HEK293T (cell line): ENCODE data around the gene SPATA2.
"Not testable (repeated sequence)": the region's sequence is repeated elsewhere in the genome, so short reads cannot be mapped to it uniquely, and the experiment has no call there.

ENCODE experiments used
- CTCF ChIA-PET: fragments of 350-600 bp; formaldehyde crosslinking; extraction: SDS; loops from one replicate; lab custom pipeline; 2021; ENCODE audit warnings: antibody characterized with exemption, inconsistent platforms; lab: Yijun Ruan, JAX
- POLR2A ChIA-PET: fragments of 350-600 bp; formaldehyde crosslinking; extraction: SDS; loops from one replicate; lab custom pipeline; 2020; ENCODE audit warnings: antibody characterized with exemption, inconsistent platforms; lab: Yijun Ruan, JAX
- DNase-seq: peaks from one replicate; pipeline ENCODE4 v3.0.0; 2012; ENCODE audit warnings: mixed read lengths; ENCODE audit errors: extremely low spot score
- ARNT ChIP-seq: fragments of 450-650 bp; IDR thresholded peaks from 2 replicates; pipeline ENCODE4 v1.6.1; 2017; ENCODE audit warnings: mild to moderate bottlenecking
- BHLHE40 ChIP-seq: fragments of 450-650 bp; IDR thresholded peaks from 2 replicates; pipeline ENCODE4 v1.6.1; 2016; ENCODE audit warnings: mild to moderate bottlenecking, moderate library complexity, borderline replicate concordance
- CTBP1 ChIP-seq: fragments of 450-650 bp; IDR thresholded peaks from 2 replicates; pipeline ENCODE4 v1.6.1; 2016; ENCODE audit warnings: borderline replicate concordance
- ELF4 ChIP-seq: fragments of 450-650 bp; IDR thresholded peaks from 2 replicates; pipeline ENCODE4 v1.6.1; 2017; ENCODE audit warnings: antibody characterized with exemption
- FOXA1 ChIP-seq: fragments of 450-650 bp; IDR thresholded peaks from 2 replicates; pipeline ENCODE4 v1.6.1; 2016; ENCODE audit warnings: mild to moderate bottlenecking
- FOXK2 ChIP-seq: fragments of 450-650 bp; IDR thresholded peaks from 2 replicates; pipeline ENCODE4 v1.6.1; 2016; ENCODE audit warnings: mild to moderate bottlenecking
- FOXM1 ChIP-seq: fragments of 450-650 bp; IDR thresholded peaks from 2 replicates; pipeline ENCODE4 v1.6.1; 2017; ENCODE audit warnings: mild to moderate bottlenecking, borderline replicate concordance
- HDGF ChIP-seq: fragments of 450-650 bp; IDR thresholded peaks from 2 replicates; pipeline ENCODE4 v1.6.1; 2017; ENCODE audit warnings: antibody characterized with exemption, borderline replicate concordance
- L3MBTL2 ChIP-seq: fragments of 450-650 bp; conservative IDR thresholded peaks from 2 replicates; pipeline ENCODE4 v1.6.1; 2016; ENCODE audit warnings: mild to moderate bottlenecking
- LEF1 ChIP-seq: fragments of 450-650 bp; IDR thresholded peaks from 2 replicates; pipeline ENCODE4 v1.6.1; 2017; ENCODE audit warnings: mild to moderate bottlenecking, borderline replicate concordance
- NFRKB ChIP-seq: fragments of 450-650 bp; IDR thresholded peaks from 2 replicates; pipeline ENCODE4 v1.6.1; 2016; ENCODE audit warnings: mild to moderate bottlenecking, moderate library complexity
- PKNOX1 ChIP-seq: fragments of 450-650 bp; IDR thresholded peaks from 2 replicates; pipeline ENCODE4 v1.6.1; 2016
- SP1 ChIP-seq: fragments of 450-650 bp; IDR thresholded peaks from 2 replicates; pipeline ENCODE4 v1.6.1; 2017
- SUZ12 ChIP-seq: fragments of 450-650 bp; IDR thresholded peaks from 2 replicates; pipeline ENCODE4 v1.6.1; 2016; ENCODE audit warnings: mild to moderate bottlenecking
- TARDBP ChIP-seq: fragments of 450-650 bp; IDR thresholded peaks from 2 replicates; pipeline ENCODE4 v1.6.1; 2016
- ZNF384 ChIP-seq: fragments of 450-650 bp; IDR thresholded peaks from 2 replicates; pipeline ENCODE4 v1.6.1; 2016

SPATA2 gene

DNA sequence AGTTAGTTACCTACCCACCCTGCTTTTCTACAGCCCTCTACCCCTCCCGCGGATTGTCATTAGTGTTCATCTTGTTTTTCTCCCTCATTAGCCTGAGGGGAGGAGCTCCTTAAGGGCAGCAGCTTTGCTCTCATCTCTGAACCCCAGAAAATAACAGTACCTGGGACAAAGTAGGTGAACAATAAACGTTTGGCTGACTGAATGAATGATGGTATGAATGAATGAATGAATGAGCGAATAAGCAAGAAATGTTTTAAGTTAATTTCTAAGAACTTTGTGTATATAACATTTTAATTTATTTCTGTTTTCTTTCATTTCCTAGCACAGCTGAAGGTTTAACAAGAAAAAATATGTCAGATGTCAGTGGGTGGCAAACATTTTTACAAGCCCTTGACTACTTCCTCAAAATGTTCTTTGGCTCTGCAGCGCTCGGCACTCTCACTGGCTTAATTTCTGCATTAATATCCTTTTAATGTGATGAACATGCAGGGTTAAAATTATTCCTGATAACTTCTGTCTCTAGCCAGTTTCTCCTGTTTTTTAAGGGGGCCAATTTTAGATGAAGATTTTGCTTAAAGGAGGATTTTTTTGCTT is 52.6 kb downstream of the SPATA2 start:
- CTCF ChIA-PET = no interaction called here
- POLR2A ChIA-PET = no interaction called here
- TF ChIP-seq HDGF (no peak), PKNOX1 (no peak), NFRKB (no peak), ELF4 (no peak), CTBP1 (no peak), SUZ12 (no peak), ARNT (no peak), L3MBTL2 (no peak), FOXM1 (no peak), TARDBP (no peak), BHLHE40 (no peak), SP1 (no peak), FOXA1 (no peak), ZNF384 (no peak), FOXK2 (no peak), LEF1 (no peak)

DNA sequence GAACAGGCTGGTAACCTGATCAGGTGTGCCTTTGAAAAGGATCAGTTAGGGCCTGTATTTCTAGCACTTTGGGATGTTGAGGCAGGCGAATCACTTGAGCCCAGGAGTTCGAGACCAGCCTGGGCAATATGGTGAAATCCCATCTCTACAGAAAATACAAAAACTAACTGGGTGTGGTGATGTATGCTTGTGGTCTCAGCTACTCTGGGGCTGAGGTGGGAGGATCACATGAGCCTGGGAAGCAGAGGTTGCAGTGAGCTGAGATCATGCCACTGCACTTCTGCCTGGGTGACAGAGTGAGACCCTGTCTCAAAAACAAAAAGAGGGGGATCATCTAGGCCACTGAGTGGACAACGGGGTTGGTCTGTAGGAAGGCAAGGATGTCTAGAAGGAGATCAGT is 54.1 kb downstream of the SPATA2 start:
- POLR2A ChIA-PET, CTCF ChIA-PET, DNase-seq: not testable (repeated sequence)

More for the DNA sequence above, 52.6 kb downstream of the SPATA2 start:
- DNase-seq = no peak

DNA sequence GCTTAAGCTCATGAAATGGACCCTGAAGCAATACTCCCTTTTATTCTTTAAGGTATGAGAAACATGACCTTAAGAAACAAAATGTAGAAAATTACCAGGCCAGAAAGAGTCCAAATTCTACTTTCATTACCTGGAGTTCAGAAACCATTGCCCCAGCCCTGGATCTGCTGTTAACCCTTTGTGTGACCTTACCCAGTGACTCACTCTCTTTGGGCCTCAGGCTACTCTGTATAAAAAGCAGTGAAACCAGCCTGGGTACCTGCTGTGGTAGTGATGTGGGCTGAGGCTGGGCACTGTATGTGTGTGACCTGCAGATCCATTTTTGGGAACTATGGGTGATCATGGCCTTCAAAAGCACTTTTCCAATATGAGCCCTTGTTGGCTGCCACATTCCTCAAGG is 55.5 kb downstream of the SPATA2 start:
- TF ChIP-seq HDGF = no peak
- no peak for TF ChIP-seq SUZ12
- no peak for TF ChIP-seq ARNT
- TF ChIP-seq ZNF384 = no peak
- no peak for TF ChIP-seq SP1
- no peak for TF ChIP-seq FOXK2
- TF ChIP-seq TARDBP = no peak
- TF ChIP-seq BHLHE40 = no peak
- no peak for TF ChIP-seq PKNOX1
- TF ChIP-seq L3MBTL2 = no peak
- TF ChIP-seq FOXA1 = no peak
- TF ChIP-seq ELF4 = no peak
- no peak for TF ChIP-seq FOXM1
- POLR2A ChIA-PET = no interaction called here
- DNase-seq = no peak
- CTCF ChIA-PET = no interaction called here

GRCh38 chr20:49859011-49859410 is 56.3 kb downstream of the SPATA2 start:
- TF ChIP-seq SP1 (no peak), FOXK2 (no peak), LEF1 (no peak), ZNF384 (no peak), PKNOX1 (no peak)
- no peak for DNase-seq
- CTCF ChIA-PET = no interaction called here
- POLR2A ChIA-PET = no interaction called here

GRCh38 chr20:49858076-49858585 is 57.2 kb downstream of the SPATA2 start:
- CTCF ChIA-PET = no interaction called here
- DNase-seq = no peak
- TF ChIP-seq LEF1 (no peak), CTBP1 (no peak), FOXA1 (no peak), TARDBP (no peak), L3MBTL2 (no peak), HDGF (no peak), SP1 (no peak), SUZ12 (no peak)
- POLR2A ChIA-PET = no interaction called here

GRCh38 chr20:49856904-49857303 is 58.4 kb downstream of the SPATA2 start:
- CTCF ChIA-PET = interaction anchor here (0.6 kb wide), 1 partner anchor 245 kb away, joined by 3 read pairs; no protein-coding TSS in a partner anchor
- DNase-seq = no peak
- TF ChIP-seq L3MBTL2 (no peak), HDGF (no peak), ELF4 (no peak), NFRKB (no peak), FOXK2 (no peak), SUZ12 (no peak), PKNOX1 (no peak), SP1 (no peak), CTBP1 (no peak), FOXA1 (no peak), FOXM1 (no peak), ARNT (no peak), LEF1 (no peak), BHLHE40 (no peak), TARDBP (no peak), ZNF384 (no peak)
- POLR2A ChIA-PET = no interaction called here
